Spleen (tissue), 7 donors: ENCODE measurements around the gene IQGAP1.

Experiments used
- CTCF ChIP-seq, 11 experiments: fragments of 200-600 bp in 7 of 11; fragments of 450-650 bp in 4 of 11; sonication (generic) in 4 of 11; IDR thresholded peaks in 8 of 11; conservative IDR thresholded peaks in 3 of 11; 1 replicate in 7 of 11; 2 replicates in 4 of 11; pipeline versions ENCODE4 v1.4.0 to v1.8.0; 2016 to 2021; ENCODE audit warnings: antibody characterized with exemption in 11 of 11, inconsistent platforms in 4 of 11, mild to moderate bottlenecking in 1 of 11
- POLR2A ChIP-seq, 3 donors: fragments of 450-650 bp; IDR thresholded peaks; one replicate each; pipeline ENCODE4 v1.5.1; 2017; ENCODE audit warnings: antibody characterized with exemption in 3 of 3, mild to moderate bottlenecking in 1 of 3
- donor health status: DM: no; HTN: no; CAD: no; lungs with moderate emphysema.
- donor health status: DM: no; HTN: no; CAD: no.
- donor health status: DM: no; HTN: no; CAD: no.

- TF ChIP-seq POLR2A (IDR thresholded peaks at IDR 0.05) (no peak), CTCF (IDR thresholded peaks at IDR 0.05 in 8 of 11, conservative IDR thresholded peaks at IDR 0.05 in 3 of 11) (no peak)
Observed at GRCh38 chr15:90421527-90421926, 33.5 kb downstream of the IQGAP1 start.
